GM12878 (cell line): ENCODE results near the gene PRR7. TPM values are rescaled to one million over a fixed set of nuclear protein-coding genes. Genes with fewer than 3 reads are reported as not detected.

Experiments
- ATAC-seq: fragments of 200-7000 bp; cut with Tn5 transposase; 3 replicates; pipeline ENCODE4 v1.9.1; 2020; ENCODE audit warnings: mild to moderate bottlenecking, moderate library complexity
- BruUV-seq: library from RNA; stranded (reverse); fragments of 400-500 nt; replicated peaks from 2 replicates; lab custom pipeline; 2021; lab: Mats Ljungman, UMichigan
- CTCF ChIA-PET: fragments of 300-600 bp; sonication (Branson Sonifier 250); formaldehyde crosslinking; extraction: SDS; loops from one replicate; lab custom pipeline; 2021; ENCODE audit warnings: inconsistent platforms; lab: Yijun Ruan, JAX
- POLR2A ChIA-PET: fragments of 350-600 bp; formaldehyde crosslinking; extraction: SDS; loops from one replicate; lab custom pipeline; 2021; ENCODE audit warnings: inconsistent platforms; lab: Charles Lee
- RAD21 ChIA-PET: fragments of 300-600 bp; sonication (Branson Sonifier 250); formaldehyde crosslinking; loops from one replicate; lab custom pipeline; 2023; ENCODE audit warnings: antibody characterized with exemption; ENCODE audit not compliant: unreplicated experiment; lab: Charles Lee
- SMC1A ChIA-PET: fragments of 300-600 bp; sonication (Branson Sonifier 250); formaldehyde crosslinking; loops from one replicate; lab custom pipeline; 2023; ENCODE audit not compliant: unreplicated experiment, uncharacterized antibody; lab: Charles Lee
- DNase-seq: peaks from one replicate; pipeline ENCODE4 v3.0.0-alpha.2; 2011; ENCODE audit warnings: low read depth, low spot score
- FAIRE-seq: peaks from 3 replicates; lab custom pipeline; 2011; peaks lifted over from hg19 to GRCh38; lab: Jason Lieb, UNC
- H2AFZ ChIP-seq: 2 replicates; pipeline ENCODE4 v1.6.0; 2011; ENCODE audit warnings: low read depth, low read length, control low read depth; ENCODE audit not compliant: control insufficient read depth
- H3K27ac ChIP-seq: 2 replicates; pipeline ENCODE4 v1.5.1; 2011; ENCODE audit warnings: control low read depth; ENCODE audit not compliant: control insufficient read depth, insufficient read depth
- H3K27me3 ChIP-seq, 2 experiments: replicated peaks in 1 of 2; 2 replicates each; pipeline versions ENCODE4 v1.6.0 to v1.6.1; 2011; ENCODE audit warnings: low read length in 1 of 2; ENCODE audit not compliant: control insufficient read depth in 2 of 2, insufficient read depth in 2 of 2
- H3K36me3 ChIP-seq, 2 experiments: 2 replicates each; pipeline ENCODE4 v1.5.1; 2011; ENCODE audit warnings: low read length in 1 of 2; ENCODE audit not compliant: control insufficient read depth in 2 of 2, insufficient read depth in 2 of 2
- H3K4me1 ChIP-seq: 2 replicates; pipeline ENCODE4 v1.6.1; 2011; ENCODE audit warnings: mild to moderate bottlenecking, low read length, moderate library complexity, mixed read lengths; ENCODE audit not compliant: control insufficient read depth, insufficient read depth
- H3K4me2 ChIP-seq: 2 replicates; pipeline ENCODE4 v1.6.0; 2011; ENCODE audit warnings: control low read depth; ENCODE audit not compliant: control insufficient read depth, insufficient read depth
- H3K4me3 ChIP-seq: fragments of 200-600 bp; sonication (generic); 2 replicates; pipeline ENCODE4 v1.5.1; 2016
- H3K79me2 ChIP-seq: 2 replicates; pipeline ENCODE4 v1.6.0; 2011; ENCODE audit warnings: low read length; ENCODE audit not compliant: control insufficient read depth, insufficient read depth
- H3K9ac ChIP-seq: 2 replicates; pipeline ENCODE4 v1.8.0; 2011; ENCODE audit warnings: low read length, control low read depth, mixed read lengths; ENCODE audit not compliant: control insufficient read depth, insufficient read depth
- H3K9me3 ChIP-seq: replicated peaks from 3 replicates; pipeline ENCODE4 v1.5.1; 2011; ENCODE audit warnings: mild to moderate bottlenecking, low read length; ENCODE audit not compliant: control insufficient read depth, insufficient read depth
- H4K20me1 ChIP-seq: 2 replicates; pipeline ENCODE4 v1.6.0; 2011; ENCODE audit not compliant: control insufficient read depth, insufficient read depth
- ATF7 ChIP-seq: fragments of 450-650 bp; IDR thresholded peaks from 2 replicates; pipeline ENCODE4 v1.6.1; 2016; ENCODE audit warnings: low read depth, mild to moderate bottlenecking
- CEBPZ ChIP-seq: fragments of 150-350 bp; IDR thresholded peaks from 2 replicates; pipeline ENCODE4 v1.6.1; 2016; ENCODE audit warnings: low read depth, low read length
- CTCF ChIP-seq, 3 experiments: IDR thresholded peaks in 2 of 3; conservative IDR thresholded peaks in 1 of 3; 2 replicates each; pipeline ENCODE4 v1.5.1; 2011; ENCODE audit warnings: low read depth in 3 of 3, low read length in 3 of 3, mild to moderate bottlenecking in 3 of 3, control low read depth in 2 of 3, moderate library complexity in 2 of 3, inconsistent platforms in 1 of 3, mixed read lengths in 1 of 3; ENCODE audit not compliant: control insufficient read depth in 2 of 3, insufficient read depth in 1 of 3; ENCODE audit errors: extremely low read depth in 1 of 3
- EED ChIP-seq: sonication (generic); IDR thresholded peaks from 2 replicates; pipeline ENCODE4 v1.6.1; 2016; ENCODE audit warnings: antibody characterized with exemption, low read depth
- EP300 ChIP-seq, 2 experiments: fragments of 150-350 bp in 1 of 2; IDR thresholded peaks; 2 replicates each; pipeline ENCODE4 v1.6.1; 2011 to 2012; ENCODE audit warnings: low read depth in 2 of 2, low read length in 2 of 2, borderline replicate concordance in 1 of 2, improper control_type of control experiment in 1 of 2, inconsistent platforms in 1 of 2; ENCODE audit not compliant: control insufficient read depth in 1 of 2
- ESRRA ChIP-seq: IDR thresholded peaks from 2 replicates; pipeline ENCODE4 v1.6.1; 2012; ENCODE audit warnings: mild to moderate bottlenecking, low read length, improper control_type of control experiment
- ETV6 ChIP-seq, 2 experiments: fragments of 450-650 bp in 1 of 2; IDR thresholded peaks in 1 of 2; conservative IDR thresholded peaks in 1 of 2; 2 replicates each; pipeline ENCODE4 v1.6.1; 2014; ENCODE audit warnings: antibody characterized with exemption in 1 of 2, borderline replicate concordance in 1 of 2, low read depth in 1 of 2, mild to moderate bottlenecking in 1 of 2, moderate library complexity in 1 of 2
- JUND ChIP-seq: IDR thresholded peaks from 2 replicates; pipeline ENCODE4 v1.6.1; 2012; ENCODE audit warnings: low read depth, mild to moderate bottlenecking, low read length, improper control_type of control experiment, moderate library complexity
- NR2F1 ChIP-seq: fragments of 450-650 bp; conservative IDR thresholded peaks from 2 replicates; pipeline ENCODE4 v1.6.1; 2017; ENCODE audit warnings: mild to moderate bottlenecking
- POLR2A ChIP-seq: IDR thresholded peaks from 2 replicates; pipeline ENCODE4 v1.6.1; 2011; ENCODE audit warnings: low read depth, mild to moderate bottlenecking, low read length
- POLR2AphosphoS5 ChIP-seq: IDR thresholded peaks from 2 replicates; pipeline ENCODE4 v1.6.1; 2011; ENCODE audit warnings: mild to moderate bottlenecking, low read length, inconsistent platforms
- RUNX3 ChIP-seq: IDR thresholded peaks from 2 replicates; pipeline ENCODE4 v1.6.1; 2012; ENCODE audit warnings: low read length, inconsistent platforms
- SPI1 ChIP-seq: IDR thresholded peaks from 2 replicates; pipeline ENCODE4 v1.6.1; 2011; ENCODE audit warnings: low read depth, mild to moderate bottlenecking, low read length, moderate library complexity, borderline replicate concordance; ENCODE audit not compliant: insufficient read depth
- WGBS: methylation state at CpG from one replicate; pipeline ENCODE4 v1.1.6; 2016; ENCODE audit warnings: low lambda C conversion rate; ENCODE audit not compliant: insufficient replicate concordance, insufficient coverage; ENCODE audit errors: missing lambda C conversion rate; 5-methylcytosine and 5-hydroxymethylcytosine counted together
- in situ Hi-C: fragments of 300-500 bp; cut with MboI; formaldehyde crosslinking; loops from 9 replicates; pipeline ENCODE4 v1.14.3; 2018; ENCODE audit warnings: mixed read lengths
- intact Hi-C: fragments of 100-400 bp; cut with micrococcal nuclease; formaldehyde crosslinking; loops from one replicate; pipeline ENCODE4 v1.14.2; 2022; ENCODE audit not compliant: unreplicated experiment
- polyA plus RNA-seq, 11 experiments: library from polyadenylated mRNA; depleted of rRNA in 4 of 11; unstranded in 6 of 11; stranded (reverse) in 5 of 11; fragments of >200 nt; fragmentation: Nextera tagmentation in 4 of 11; fragmentation: Illumina TruSeq in 1 of 11; extraction: Ambion mirVana in 4 of 11; extraction: Trizol in 1 of 11; gene quantifications; 1 replicate in 1 of 11; 2 replicates in 10 of 11; pipeline versions ENCODE4 v1.2.1 to v1.2.3, GENCODE V29; 2011 to 2016; ENCODE audit warnings: inconsistent platforms in 2 of 11, missing spikeins in 2 of 11, low read depth in 1 of 11
- total RNA-seq, 4 experiments: library from RNA; depleted of rRNA in 3 of 4; stranded (reverse); fragments of >200 nt in 3 of 4; fragmentation: Illumina TruSeq in 1 of 4; extraction: Trizol in 1 of 4; gene quantifications; 2 replicates each; pipeline versions ENCODE4 v1.2.1 to v1.2.3, GENCODE V29; 2013 to 2021

PRR7 gene
- total and polyA plus RNA-seq, 10 of the 15 experiments (the other 5 are each of a cell fraction or from before 2014, with no cell fraction given), result 0.09 to 18.8 (median 4.6) TPM; not detected in 2

- Histone ChIP-seq H3K36me3 (peaks cover 0 to 6% of the 10 kb centered on the region in 2 experiments; a peak in 2 of 4 replicates), H2AFZ (no peak overlapping the region), H3K4me1 (peaks cover 26% of the 10 kb centered on the region), H3K4me3 (no peak overlapping the region; the same call in 1 of the 2 replicates), H3K9ac (no peak overlapping the region), H4K20me1 (no peaks in the 10 kb centered on the region), H3K9me3 (no peaks in the 10 kb centered on the region), H3K79me2 (peaks cover 6% of the 10 kb centered on the region), H3K27ac (peak overlapping the region; percentile 69), H3K4me2 (peak overlapping the region; percentile 90), H3K27me3 (no peaks in the 10 kb centered on the region; a peak in 1 of 4 replicates)
- ChIA-PET POLR2A (interaction anchor here (0.8 to 4.2 kb wide), 6 partner anchors 12 to 105 kb away, joined by 3 to 18 read pairs (median 5); partner anchors contain the start of gene DOK3), CTCF (interaction anchor here (0.6 to 4.9 kb wide), 12 partner anchors 14 to 834 kb away, joined by 3 to 36 read pairs (median 5); partner anchors contain the start of gene DOK3), SMC1A (interaction anchor here (0.8 to 2.2 kb wide), 6 partner anchors 16 to 91 kb away, joined by 3 to 11 read pairs (median 4); no protein-coding TSS in a partner anchor), RAD21 (interaction anchor here (1.3 to 2.8 kb wide), 8 partner anchors 13 to 183 kb away, joined by 3 to 17 read pairs (median 4); partner anchors contain the start of gene MXD3)
- BruUV-seq, result no TSS peak
- TF ChIP-seq ETV6 (conservative IDR thresholded peaks at IDR 0.05 in 1 of 2, IDR thresholded peaks at IDR 0.05 in 1 of 2; ENCODE audit: borderline replicate concordance in 1 of 2, low read depth in 1 of 2) (no peak), POLR2AphosphoS5 (no peak), CTCF (IDR thresholded peaks at IDR 0.05 in 2 of 3, conservative IDR thresholded peaks at IDR 0.05 in 1 of 3; ENCODE audit: control insufficient read depth in 2 of 3, extremely low read depth in 1 of 3, insufficient read depth in 1 of 3, low read depth in 3 of 3, low read length in 3 of 3) (0 out of 6 replicates have a peak, but pooled peaks have one; percentile 7 to 14 (median 7)), JUND (0 out of 2 replicates have a peak, but pooled peaks have one; percentile 2), EP300 (IDR thresholded peaks at IDR 0.05; ENCODE audit: borderline replicate concordance in 1 of 2, control insufficient read depth in 1 of 2, low read depth in 2 of 2, low read length in 2 of 2) (no peak), EED (0 out of 2 replicates have a peak, but pooled peaks have one; percentile 27), POLR2A (0 out of 2 replicates have a peak, but pooled peaks have one; percentile 22), ESRRA (peak; percentile 63; the same call in 1 of the 2 replicates), CEBPZ (no peak), SPI1 (peak; percentile 96), NR2F1 (0 out of 2 replicates have a peak, but pooled peaks have one; percentile 24), RUNX3 (peak; percentile 32; the same call in 1 of the 2 replicates), ATF7 (0 out of 2 replicates have a peak, but pooled peaks have one; percentile 42)
- intact Hi-C loops (no loop called here), in situ Hi-C loops (no loop called here)
- ATAC-seq (peak; percentile 53), DNase-seq (no peak), FAIRE-seq (no peak)
- whole genome bisulfite sequencing, result 70% methylated on average over 9 of the region's 11 CpGs
Observed at GRCh38 chr5:177494346-177495195, 48.0 kb downstream of the PRR7 start.
